Keratinocyte (primary cell): Measurements from ENCODE around the gene CFAP61. TPM values are rescaled to one million over a fixed set of nuclear protein-coding genes. Genes with fewer than 3 reads are reported as not detected.

ENCODE experiments used
- DNase-seq: peaks from one replicate; pipeline ENCODE4 v3.0.0-alpha.2; 2011; ENCODE audit warnings: low read depth, missing footprints, low spot score
- FAIRE-seq: peaks from 2 replicates; lab custom pipeline; 2011; peaks lifted over from hg19 to GRCh38; lab: Jason Lieb, UNC
- H2AFZ ChIP-seq: 2 replicates; pipeline ENCODE4 v1.6.0; 2012; ENCODE audit warnings: low read length, control low read depth, inconsistent platforms; ENCODE audit not compliant: control insufficient read depth
- H3K27ac ChIP-seq: 2 replicates; pipeline ENCODE4 v1.5.1; 2011; ENCODE audit warnings: low read length; ENCODE audit not compliant: control insufficient read depth, insufficient read depth
- H3K27me3 ChIP-seq: 3 replicates; pipeline ENCODE4 v1.6.0; 2011; ENCODE audit warnings: low read length; ENCODE audit not compliant: control insufficient read depth, insufficient read depth; ENCODE audit errors: extremely low read depth
- H3K36me3 ChIP-seq, 2 experiments: 2 replicates in 1 of 2; 3 replicates in 1 of 2; pipeline ENCODE4 v1.5.1; 2011; ENCODE audit warnings: low read length in 2 of 2, mild to moderate bottlenecking in 1 of 2; ENCODE audit not compliant: control insufficient read depth in 2 of 2, insufficient read depth in 2 of 2; ENCODE audit errors: extremely low read depth in 1 of 2
- H3K4me1 ChIP-seq: 3 replicates; pipeline ENCODE4 v1.5.1; 2011; ENCODE audit warnings: low read length; ENCODE audit not compliant: control insufficient read depth, insufficient read depth; ENCODE audit errors: extremely low read depth
- H3K4me2 ChIP-seq: 3 replicates; pipeline ENCODE4 v1.6.0; 2011; ENCODE audit warnings: low read depth, low read length; ENCODE audit not compliant: control insufficient read depth, insufficient read depth; ENCODE audit errors: extremely low read depth
- H3K4me3 ChIP-seq, 3 experiments: fragments of 200-600 bp in 1 of 3; sonication (generic) in 1 of 3; 2 replicates in 2 of 3; 3 replicates in 1 of 3; pipeline ENCODE4 v1.5.1; 2011 to 2016; ENCODE audit warnings: low read length in 3 of 3, mild to moderate bottlenecking in 3 of 3, control low read depth in 2 of 3, inconsistent platforms in 1 of 3, low read depth in 1 of 3, mixed read lengths in 1 of 3, mixed run types in 1 of 3, moderate library complexity in 1 of 3; ENCODE audit not compliant: control insufficient read depth in 2 of 3, insufficient read depth in 2 of 3; ENCODE audit errors: extremely low read depth in 1 of 3
- H3K79me2 ChIP-seq: 2 replicates; pipeline ENCODE4 v1.6.0; 2012; ENCODE audit warnings: low read length; ENCODE audit not compliant: control insufficient read depth, insufficient read depth
- H3K9ac ChIP-seq: 3 replicates; pipeline ENCODE4 v1.6.0; 2011; ENCODE audit warnings: low read length; ENCODE audit not compliant: control insufficient read depth, insufficient read depth; ENCODE audit errors: extremely low read depth
- H3K9me1 ChIP-seq: 3 replicates; pipeline ENCODE4 v1.6.0; 2011; ENCODE audit warnings: low read length; ENCODE audit not compliant: control insufficient read depth, insufficient read depth; ENCODE audit errors: extremely low read depth
- H3K9me3 ChIP-seq: 2 replicates; pipeline ENCODE4 v1.5.1; 2012; ENCODE audit warnings: low read depth, low read length; ENCODE audit not compliant: control insufficient read depth
- H4K20me1 ChIP-seq: 3 replicates; pipeline ENCODE4 v1.6.0; 2011; ENCODE audit warnings: low read length; ENCODE audit not compliant: control insufficient read depth, insufficient read depth; ENCODE audit errors: extremely low read depth
- CTCF ChIP-seq, 3 experiments: IDR thresholded peaks in 1 of 3; conservative IDR thresholded peaks in 1 of 3; optimal IDR thresholded peaks in 1 of 3; 2 replicates in 2 of 3; 3 replicates in 1 of 3; pipeline versions ENCODE3 to v1.5.1; 2011; ENCODE audit warnings: low read length in 3 of 3, mild to moderate bottlenecking in 3 of 3, moderate library complexity in 2 of 3, control low read depth in 1 of 3, inconsistent platforms in 1 of 3; ENCODE audit not compliant: insufficient read depth in 2 of 3; ENCODE audit errors: extremely low read depth in 1 of 3
- EZH2 ChIP-seq: IDR thresholded peaks from one replicate; pipeline ENCODE4 v1.6.1; 2012; ENCODE audit warnings: inconsistent platforms, mild to moderate bottlenecking, low read length, moderate library complexity
- dilution Hi-C: fragments of 300-500 bp; cut with MboI; formaldehyde crosslinking; loops from one replicate; pipeline ENCODE4 v1.7.0; 2020; ENCODE audit warnings: low sequenced_read_pairs; ENCODE audit not compliant: extremely low pct_ligation_motif_present
- polyA plus RNA-seq, 5 experiments: library from polyadenylated mRNA; depleted of rRNA in 3 of 5; stranded (reverse) in 3 of 5; stranded (forward) in 1 of 5; unstranded in 1 of 5; fragments of >200 nt; gene quantifications; 1 replicate in 1 of 5; 2 replicates in 3 of 5; 3 replicates in 1 of 5; pipeline versions ENCODE4 v1.2.1 to v1.2.3, GENCODE V29; 2011 to 2012; ENCODE audit warnings: missing spikeins in 2 of 5, low read depth in 1 of 5, low replicate concordance in 1 of 5

The CFAP61 gene
- polyA plus RNA-seq, 1 donor (not counting 4 experiments of a cell fraction or from before 2014, with no cell fraction given) = 0.25 TPM

- Histone ChIP-seq H3K9ac (no peak overlapping the region), H3K9me1 (no peaks in the 10 kb centered on the region), H4K20me1 (no peaks in the 10 kb centered on the region), H3K4me3 (no peak overlapping the region), H3K27ac (no peak overlapping the region), H3K79me2 (no peaks in the 10 kb centered on the region), H3K4me2 (no peak overlapping the region), H3K4me1 (no peaks in the 10 kb centered on the region), H3K36me3 (no peaks in the 10 kb centered on the region), H3K9me3 (no peaks in the 10 kb centered on the region), H3K27me3 (peaks cover 78% of the 10 kb centered on the region), H2AFZ (no peak overlapping the region)
- FAIRE-seq (no peak), DNase-seq (no peak)
- TF ChIP-seq CTCF (optimal IDR thresholded peaks at IDR 0.05 in 1 of 3, IDR thresholded peaks at IDR 0.05 in 1 of 3, conservative IDR thresholded peaks at IDR 0.05 in 1 of 3; ENCODE audit: extremely low read depth in 1 of 3, insufficient read depth in 2 of 3, low read length in 3 of 3) = no peak
- dilution Hi-C loops = no loop called here
Observed at GRCh38 chr20:20363434-20363798, 311.1 kb downstream of the CFAP61 start.

- Histone ChIP-seq H3K4me1 (no peaks in the 10 kb centered on the region), H3K4me2 (no peak overlapping the region), H4K20me1 (no peaks in the 10 kb centered on the region), H3K27me3 (peaks cover 83% of the 10 kb centered on the region), H3K9ac (no peak overlapping the region), H3K9me3 (no peaks in the 10 kb centered on the region), H3K36me3 (no peaks in the 10 kb centered on the region), H3K9me1 (no peaks in the 10 kb centered on the region), H2AFZ (no peak overlapping the region), H3K79me2 (no peaks in the 10 kb centered on the region), H3K4me3 (no peak overlapping the region), H3K27ac (no peak overlapping the region)
- no peak for DNase-seq
- TF ChIP-seq CTCF (optimal IDR thresholded peaks at IDR 0.05 in 1 of 3, IDR thresholded peaks at IDR 0.05 in 1 of 3, conservative IDR thresholded peaks at IDR 0.05 in 1 of 3; ENCODE audit: extremely low read depth in 1 of 3, insufficient read depth in 2 of 3, low read length in 3 of 3) = no peak
- peak; percentile 99 for TF ChIP-seq EZH2
- dilution Hi-C loops = no loop called here
- FAIRE-seq = no peak
Observed at GRCh38 chr20:20363799-20364592, 311.7 kb downstream of the CFAP61 start.
